Stomach (tissue), 9 donors: ENCODE data around the gene TFAP2A. TPM values are rescaled to one million over a fixed set of nuclear protein-coding genes. Genes with fewer than 3 reads are reported as not detected.

ENCODE experiments used
- DNase-seq, 2 donors: peaks; one replicate each; pipeline versions ENCODE4 v3.0.0 to v3.0.0-alpha.2; 2013 to 2019
- H3K27ac ChIP-seq, 5 donors: fragments of 200-600 bp in 4 of 5; sonication (generic) in 4 of 5; one replicate each; pipeline ENCODE4 v1.5.1; 2013 to 2019; ENCODE audit warnings: mild to moderate bottlenecking in 1 of 5, moderate library complexity in 1 of 5
- H3K27me3 ChIP-seq, 3 donors: fragments of 200-600 bp; sonication (generic); one replicate each; pipeline ENCODE4 v1.5.1; 2017 to 2019; ENCODE audit warnings: mixed run types in 1 of 3
- H3K36me3 ChIP-seq, 4 donors: fragments of 200-600 bp; sonication (generic); 1 replicate in 3 of 4; 2 replicates in 1 of 4; pipeline ENCODE4 v1.5.1; 2016 to 2019
- H3K4me1 ChIP-seq, 4 donors: fragments of 200-600 bp; sonication (generic); one replicate each; pipeline ENCODE4 v1.5.1; 2016 to 2019
- H3K4me3 ChIP-seq, 4 donors: fragments of 200-600 bp; sonication (generic) in 3 of 4; one replicate each; pipeline ENCODE4 v1.5.1; 2016 to 2019; ENCODE audit warnings: mild to moderate bottlenecking in 1 of 4
- H3K9me3 ChIP-seq, 4 donors: fragments of 200-600 bp; sonication (generic); one replicate each; pipeline ENCODE4 v1.5.1; 2016 to 2019
- EP300 ChIP-seq: sonication (generic); formaldehyde crosslinking; IDR thresholded peaks from one replicate; pipeline ENCODE4 v1.6.1; 2017; ENCODE audit warnings: antibody characterized with exemption
- POLR2A ChIP-seq, 4 donors: fragments of 450-650 bp; IDR thresholded peaks; one replicate each; pipeline ENCODE4 v1.6.1; 2016; ENCODE audit warnings: antibody characterized with exemption in 4 of 4, control low read depth in 2 of 4, mild to moderate bottlenecking in 1 of 4, moderate library complexity in 1 of 4
- POLR2AphosphoS5 ChIP-seq, 3 donors: sonication (generic); formaldehyde crosslinking; IDR thresholded peaks; one replicate each; pipeline ENCODE4 v1.6.1; 2016; ENCODE audit warnings: antibody characterized with exemption in 3 of 3
- WGBS, 5 donors: extraction: QIAGEN DNeasy Blood & Tissue Kit in 3 of 5; methylation state at CpG; one replicate each; pipeline versions ENCODE4 v1.1.5 to v1.1.7; 2013 to 2018; 5-methylcytosine and 5-hydroxymethylcytosine counted together
- intact Hi-C: fragments of 100-400 bp; cut with DNase I; formaldehyde crosslinking; loops from one replicate; pipeline ENCODE4 v1.15.1; 2023; ENCODE audit warnings: low total_unique reads
- polyA plus RNA-seq, 3 donors: library from polyadenylated mRNA; stranded (reverse); fragments of 200-250 nt; gene quantifications; one replicate each; pipeline ENCODE4 v1.2.3, GENCODE V29; 2013
- total RNA-seq, 5 donors: library from RNA; depleted of rRNA; stranded (reverse); fragments of >200 nt; gene quantifications; one replicate each; pipeline versions ENCODE4 v1.1.0 to v1.2.3, GENCODE V29; 2014 to 2016
- TF ChIP-seq, protein P1 (sequence below), 7 experiments: fragments of 450-650 bp in 4 of 7; fragments of 200-600 bp in 3 of 7; sonication (generic) in 3 of 7; IDR thresholded peaks; one replicate each; pipeline ENCODE4 v1.5.1; 2016 to 2019; ENCODE audit warnings: antibody characterized with exemption in 7 of 7, control low read depth in 2 of 7, mild to moderate bottlenecking in 1 of 7
- donor health status: healthy with polysubstance abuse.
- donor health status: Bipolar disorder and iron deficiency.
- donor health status: healthy.

Gene TFAP2A
- total and polyA plus RNA-seq, 8 donors: 0.18 to 10.1 (median 0.50) TPM; not detected in 5

DNA sequence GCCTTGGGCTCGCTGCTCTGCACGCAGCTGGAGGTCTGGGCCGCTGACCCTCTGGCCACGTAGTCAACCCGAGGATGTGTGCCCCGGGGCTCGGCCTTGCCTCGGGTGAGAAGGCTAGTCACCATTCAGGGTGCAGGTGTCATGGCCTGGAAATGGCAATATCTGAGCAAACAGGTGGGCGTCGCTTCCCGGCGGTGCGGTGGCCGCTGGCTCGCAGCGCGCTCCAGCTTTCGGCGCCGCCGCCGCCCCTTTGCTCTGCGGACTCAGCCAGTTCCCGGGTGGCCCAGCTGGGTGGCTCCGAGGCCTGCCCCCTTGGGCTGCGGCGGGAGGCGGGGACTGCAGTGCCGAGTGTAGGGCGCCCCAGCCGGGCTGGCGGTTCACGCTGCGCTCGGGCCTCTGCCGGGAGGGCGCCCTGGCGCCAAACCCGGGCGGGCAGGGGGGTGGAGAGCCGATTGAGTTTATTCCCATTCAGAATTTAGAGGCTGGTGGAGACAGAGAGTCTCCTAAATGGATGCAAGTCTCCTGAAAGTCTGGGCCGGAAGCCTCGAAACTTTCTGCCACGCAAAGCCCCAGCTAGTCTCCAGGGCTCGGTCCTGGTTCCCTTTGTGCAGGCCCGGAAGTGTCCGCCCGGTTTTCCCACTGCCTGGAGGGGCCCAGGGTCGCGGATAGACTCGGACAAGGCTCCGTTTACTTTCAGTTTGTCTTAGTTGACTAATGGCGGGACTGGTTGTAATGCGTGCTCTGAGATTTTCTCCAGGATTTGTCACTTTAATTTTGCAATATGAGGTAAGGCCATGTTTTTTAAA, 11.3 kb upstream of the TFAP2A start:
- H3K27ac ChIP-seq: peak overlapping the region in 4 of 5 donors; percentile 20 to 36 (median 23)
- DNase-seq: peak; percentile 55 to 80
- 1 to 7% (median 2%) methylated on average over 18 to 54 of the region's 54 CpGs for WGBS, 5 donors
- intact Hi-C loops: loop anchor here (10.0 kb wide), 1 partner anchor 391 kb away; no protein-coding TSS in a partner anchor
- peaks cover 11 to 31% (median 24%) of the 10 kb centered on the region in 4 donors for H3K4me1 ChIP-seq
- H3K36me3 ChIP-seq: no peaks in the 10 kb centered on the region
- H3K9me3 ChIP-seq: no peaks in the 10 kb centered on the region
- peak overlapping the region; percentile 46 to 58 (median 48) for H3K4me3 ChIP-seq
- peaks cover 20 to 88% (median 58%) of the 10 kb centered on the region in 3 donors for H3K27me3 ChIP-seq
- TF ChIP-seq POLR2AphosphoS5 (IDR thresholded peaks at IDR 0.05): no peak
- TF ChIP-seq EP300: no peak
- TF ChIP-seq, protein P1, sequence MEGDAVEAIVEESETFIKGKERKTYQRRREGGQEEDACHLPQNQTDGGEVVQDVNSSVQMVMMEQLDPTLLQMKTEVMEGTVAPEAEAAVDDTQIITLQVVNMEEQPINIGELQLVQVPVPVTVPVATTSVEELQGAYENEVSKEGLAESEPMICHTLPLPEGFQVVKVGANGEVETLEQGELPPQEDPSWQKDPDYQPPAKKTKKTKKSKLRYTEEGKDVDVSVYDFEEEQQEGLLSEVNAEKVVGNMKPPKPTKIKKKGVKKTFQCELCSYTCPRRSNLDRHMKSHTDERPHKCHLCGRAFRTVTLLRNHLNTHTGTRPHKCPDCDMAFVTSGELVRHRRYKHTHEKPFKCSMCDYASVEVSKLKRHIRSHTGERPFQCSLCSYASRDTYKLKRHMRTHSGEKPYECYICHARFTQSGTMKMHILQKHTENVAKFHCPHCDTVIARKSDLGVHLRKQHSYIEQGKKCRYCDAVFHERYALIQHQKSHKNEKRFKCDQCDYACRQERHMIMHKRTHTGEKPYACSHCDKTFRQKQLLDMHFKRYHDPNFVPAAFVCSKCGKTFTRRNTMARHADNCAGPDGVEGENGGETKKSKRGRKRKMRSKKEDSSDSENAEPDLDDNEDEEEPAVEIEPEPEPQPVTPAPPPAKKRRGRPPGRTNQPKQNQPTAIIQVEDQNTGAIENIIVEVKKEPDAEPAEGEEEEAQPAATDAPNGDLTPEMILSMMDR (IDR thresholded peaks at IDR 0.05): no peak
- no peak for TF ChIP-seq POLR2A (IDR thresholded peaks at IDR 0.05)

DNA sequence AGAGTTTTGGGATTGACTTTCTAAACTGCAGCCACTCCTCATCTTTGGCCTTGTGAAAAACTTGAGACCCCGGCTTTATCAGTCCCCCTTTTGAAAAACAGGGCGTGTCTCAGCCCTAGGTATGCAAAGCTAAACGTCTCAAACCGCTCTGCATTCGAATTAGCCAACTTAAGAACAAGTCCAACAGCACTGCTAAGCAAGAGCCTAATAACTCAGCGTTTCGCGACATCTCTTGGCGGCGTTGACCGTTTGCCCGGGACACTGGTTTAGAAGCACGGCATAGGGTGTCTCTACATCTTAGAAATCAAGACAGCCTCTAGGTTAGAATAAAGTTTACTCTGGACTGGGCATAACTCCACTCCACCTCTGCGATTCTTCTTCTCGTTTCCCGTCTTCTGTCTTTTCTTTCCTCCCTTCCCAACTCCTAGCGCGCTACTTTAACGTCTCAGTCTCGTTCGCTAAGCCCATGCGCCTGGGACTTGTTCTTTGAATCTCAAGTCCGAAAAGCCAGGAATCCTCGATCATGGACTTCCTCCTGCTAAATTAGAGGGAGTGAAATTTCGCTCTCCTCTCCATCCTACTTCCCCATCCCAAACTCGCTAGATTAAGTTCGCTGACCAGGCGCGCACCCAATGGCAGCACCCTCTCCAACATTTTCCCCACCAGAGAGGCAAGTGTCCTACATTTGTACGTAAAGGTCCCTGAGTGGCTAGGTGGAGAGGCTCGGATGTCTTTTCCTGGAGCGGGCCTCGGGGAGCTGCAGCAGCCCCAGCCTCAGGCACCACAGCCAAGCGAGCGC, 10.5 kb upstream of the TFAP2A start:
- Histone ChIP-seq H3K36me3 (no peaks in the 10 kb centered on the region), H3K4me1 (peaks cover 11 to 39% (median 29%) of the 10 kb centered on the region in 4 donors), H3K4me3 (peak overlapping the region; percentile 46 to 58 (median 48)), H3K9me3 (no peaks in the 10 kb centered on the region), H3K27ac (no peak overlapping the region), H3K27me3 (peaks cover 22 to 91% (median 66%) of the 10 kb centered on the region in 3 donors)
- intact Hi-C loops: loop anchor here (10.0 kb wide), 1 partner anchor 391 kb away; no protein-coding TSS in a partner anchor
- WGBS, 5 donors: 9 to 15% (median 11%) methylated on average over 31 to 35 of the region's 35 CpGs
- no peak for TF ChIP-seq POLR2A (IDR thresholded peaks at IDR 0.05)
- TF ChIP-seq, protein P1 (IDR thresholded peaks at IDR 0.05): no peak
- TF ChIP-seq EP300: no peak
- TF ChIP-seq POLR2AphosphoS5 (IDR thresholded peaks at IDR 0.05): no peak
- peak in 1 of 2 donors; percentile 38 for DNase-seq

DNA sequence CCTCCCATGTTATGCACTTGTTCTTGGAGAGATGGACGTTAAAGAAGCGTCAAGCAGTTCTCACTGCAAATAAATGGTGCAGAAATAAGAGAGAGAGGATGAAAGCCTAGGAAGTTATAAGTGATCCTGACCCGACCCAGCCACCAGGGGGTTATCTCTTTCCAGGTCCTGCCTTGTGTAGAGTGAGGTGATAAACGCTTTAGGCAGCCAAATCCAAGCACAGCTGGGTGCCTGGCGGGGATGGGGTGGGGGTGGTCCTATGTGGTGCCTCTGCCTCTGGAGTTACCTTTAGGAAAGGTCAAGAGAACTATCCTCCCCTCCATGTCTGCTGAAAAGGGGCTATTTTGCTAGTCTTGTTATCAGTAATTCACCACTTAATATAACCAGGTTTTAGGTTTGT, 9.2 kb upstream of the TFAP2A start:
- intact Hi-C loops: loop anchor here (10.0 kb wide), 1 partner anchor 389 kb away; no protein-coding TSS in a partner anchor
- no peak for TF ChIP-seq POLR2AphosphoS5 (IDR thresholded peaks at IDR 0.05)
- TF ChIP-seq, protein P1 (IDR thresholded peaks at IDR 0.05): no peak
- TF ChIP-seq EP300: no peak
- no peak for TF ChIP-seq POLR2A (IDR thresholded peaks at IDR 0.05)
- Histone ChIP-seq H3K4me1 (peaks cover 11 to 53% (median 38%) of the 10 kb centered on the region in 4 donors), H3K9me3 (no peaks in the 10 kb centered on the region), H3K36me3 (no peaks in the 10 kb centered on the region), H3K27me3 (peaks cover 31 to 98% (median 79%) of the 10 kb centered on the region in 3 donors), H3K27ac (no peak overlapping the region), H3K4me3 (no peak overlapping the region)
- WGBS, 5 donors: 5 to 22% (median 8%) methylated on average over 3 to 5 of the region's 5 CpGs
- no peak for DNase-seq

DNA sequence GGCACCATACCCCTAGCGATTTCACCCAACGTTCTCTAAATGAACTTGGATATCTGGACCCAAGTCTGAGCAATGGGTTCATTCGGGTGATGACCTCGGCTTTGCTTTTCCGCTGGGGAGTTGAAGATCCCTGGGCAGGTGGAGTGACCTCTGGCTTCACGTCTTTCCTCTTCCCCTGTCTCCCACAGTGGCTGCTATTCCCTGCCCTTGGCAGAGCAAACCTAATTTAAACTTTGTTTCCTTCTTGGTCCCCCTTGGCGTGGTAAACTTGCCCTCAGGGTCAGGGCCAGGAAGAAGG, 7.8 kb upstream of the TFAP2A start:
- DNase-seq: no peak
- peaks cover 34 to 100% (median 93%) of the 10 kb centered on the region in 3 donors for H3K27me3 ChIP-seq
- peaks cover 0 to 8% (median 0%) of the 10 kb centered on the region in 4 donors for H3K9me3 ChIP-seq
- H3K36me3 ChIP-seq: no peaks in the 10 kb centered on the region
- no peak overlapping the region for H3K4me3 ChIP-seq
- TF ChIP-seq POLR2A (IDR thresholded peaks at IDR 0.05): no peak
- H3K27ac ChIP-seq: no peak overlapping the region
- H3K4me1 ChIP-seq: peaks cover 11 to 57% (median 41%) of the 10 kb centered on the region in 4 donors
- intact Hi-C loops: loop anchor here (10.0 kb wide), 1 partner anchor 388 kb away; no protein-coding TSS in a partner anchor
- 20 to 29% (median 24%) methylated on average over 7 of the region's 7 CpGs for WGBS, 5 donors
